ENCODE results near the gene HAUS7.

DNA sequence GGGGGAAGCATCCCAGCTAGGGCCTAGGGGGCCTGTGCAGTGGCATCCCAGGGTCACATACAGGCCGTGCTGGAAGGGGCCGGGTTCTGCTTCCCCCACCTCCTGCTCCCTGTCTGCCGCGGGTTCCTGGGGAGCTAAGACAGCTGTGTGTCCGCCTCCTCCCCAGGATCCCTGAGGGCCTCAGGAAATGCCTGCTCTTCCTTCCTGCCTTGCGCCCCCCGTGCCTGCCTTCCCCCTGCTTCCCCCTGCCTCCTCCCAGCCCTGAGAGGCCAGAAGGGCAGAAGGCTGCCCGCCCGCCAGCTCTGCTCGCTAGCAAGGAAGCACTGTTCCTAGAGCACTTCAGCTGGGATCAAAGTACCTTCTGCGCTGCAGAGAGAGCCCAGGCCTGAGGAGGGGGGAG, 21.5 kb upstream of the HAUS7 start:
- TF ChIP-seq EZH2 (IDR thresholded peaks at IDR 0.05; ENCODE audit: borderline replicate concordance, insufficient read depth, low read length, poor library complexity, severe bottlenecking) (no peak), EP300 (conservative IDR thresholded peaks at IDR 0.05; ENCODE audit: poor library complexity, severe bottlenecking) (no peak), POLR2AphosphoS5 (IDR thresholded peaks at IDR 0.05) (no peak)
- TF ChIP-seq, protein P1, sequence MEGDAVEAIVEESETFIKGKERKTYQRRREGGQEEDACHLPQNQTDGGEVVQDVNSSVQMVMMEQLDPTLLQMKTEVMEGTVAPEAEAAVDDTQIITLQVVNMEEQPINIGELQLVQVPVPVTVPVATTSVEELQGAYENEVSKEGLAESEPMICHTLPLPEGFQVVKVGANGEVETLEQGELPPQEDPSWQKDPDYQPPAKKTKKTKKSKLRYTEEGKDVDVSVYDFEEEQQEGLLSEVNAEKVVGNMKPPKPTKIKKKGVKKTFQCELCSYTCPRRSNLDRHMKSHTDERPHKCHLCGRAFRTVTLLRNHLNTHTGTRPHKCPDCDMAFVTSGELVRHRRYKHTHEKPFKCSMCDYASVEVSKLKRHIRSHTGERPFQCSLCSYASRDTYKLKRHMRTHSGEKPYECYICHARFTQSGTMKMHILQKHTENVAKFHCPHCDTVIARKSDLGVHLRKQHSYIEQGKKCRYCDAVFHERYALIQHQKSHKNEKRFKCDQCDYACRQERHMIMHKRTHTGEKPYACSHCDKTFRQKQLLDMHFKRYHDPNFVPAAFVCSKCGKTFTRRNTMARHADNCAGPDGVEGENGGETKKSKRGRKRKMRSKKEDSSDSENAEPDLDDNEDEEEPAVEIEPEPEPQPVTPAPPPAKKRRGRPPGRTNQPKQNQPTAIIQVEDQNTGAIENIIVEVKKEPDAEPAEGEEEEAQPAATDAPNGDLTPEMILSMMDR (IDR thresholded peaks at IDR 0.05; ENCODE audit: poor library complexity, severe bottlenecking), result no peak

Data from neural cell (in vitro differentiated cells).